NCI-H524 treated with DMSO at 0.1 percent for 48 hours (cell line): ENCODE measurements around the gene MPHOSPH9.

Experiments used
- DNase-seq: peaks from one replicate; lab custom pipeline; 2025; lab: John Stamatoyannopoulos, UW

MPHOSPH9 gene

GRCh38 chr12:123149501-123150274 lies 83.3 kb downstream of the MPHOSPH9 start:
- DNase-seq: no peak

GRCh38 chr12:123149088-123149487 lies 83.9 kb downstream of the MPHOSPH9 start:
- DNase-seq: no peak

DNA sequence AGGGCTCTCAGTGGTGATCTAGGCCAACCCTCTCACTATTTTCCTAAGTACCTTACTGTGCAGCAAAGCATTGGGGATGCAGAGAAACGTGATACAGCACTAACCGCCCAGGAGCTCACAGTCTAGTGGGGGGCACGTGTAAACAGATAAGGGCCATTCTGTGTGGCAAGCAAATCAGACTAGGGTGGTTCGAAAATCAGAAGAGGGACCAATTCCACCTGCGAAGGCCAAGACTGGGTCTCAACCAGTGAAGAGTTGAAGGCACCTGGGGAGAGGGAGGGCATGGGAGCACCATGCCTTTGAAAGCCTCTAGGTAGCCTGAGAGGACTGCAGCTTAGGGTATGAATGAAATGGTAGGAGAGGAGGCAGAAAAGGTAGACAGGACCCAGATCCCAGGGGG lies 84.3 kb downstream of the MPHOSPH9 start:
- no peak for DNase-seq

- no peak for DNase-seq
Measured at GRCh38 chr12:123148223-123148622, 84.7 kb downstream of the MPHOSPH9 start.

GRCh38 chr12:123145211-123145610 lies 87.7 kb downstream of the MPHOSPH9 start:
- no peak for DNase-seq

GRCh38 chr12:123143736-123144461 lies 89.0 kb downstream of the MPHOSPH9 start:
- DNase-seq: no peak

- no peak for DNase-seq
Measured at GRCh38 chr12:123142921-123143735, 89.8 kb downstream of the MPHOSPH9 start.

GRCh38 chr12:123142518-123142840 lies 90.5 kb downstream of the MPHOSPH9 start:
- no peak for DNase-seq

DNA sequence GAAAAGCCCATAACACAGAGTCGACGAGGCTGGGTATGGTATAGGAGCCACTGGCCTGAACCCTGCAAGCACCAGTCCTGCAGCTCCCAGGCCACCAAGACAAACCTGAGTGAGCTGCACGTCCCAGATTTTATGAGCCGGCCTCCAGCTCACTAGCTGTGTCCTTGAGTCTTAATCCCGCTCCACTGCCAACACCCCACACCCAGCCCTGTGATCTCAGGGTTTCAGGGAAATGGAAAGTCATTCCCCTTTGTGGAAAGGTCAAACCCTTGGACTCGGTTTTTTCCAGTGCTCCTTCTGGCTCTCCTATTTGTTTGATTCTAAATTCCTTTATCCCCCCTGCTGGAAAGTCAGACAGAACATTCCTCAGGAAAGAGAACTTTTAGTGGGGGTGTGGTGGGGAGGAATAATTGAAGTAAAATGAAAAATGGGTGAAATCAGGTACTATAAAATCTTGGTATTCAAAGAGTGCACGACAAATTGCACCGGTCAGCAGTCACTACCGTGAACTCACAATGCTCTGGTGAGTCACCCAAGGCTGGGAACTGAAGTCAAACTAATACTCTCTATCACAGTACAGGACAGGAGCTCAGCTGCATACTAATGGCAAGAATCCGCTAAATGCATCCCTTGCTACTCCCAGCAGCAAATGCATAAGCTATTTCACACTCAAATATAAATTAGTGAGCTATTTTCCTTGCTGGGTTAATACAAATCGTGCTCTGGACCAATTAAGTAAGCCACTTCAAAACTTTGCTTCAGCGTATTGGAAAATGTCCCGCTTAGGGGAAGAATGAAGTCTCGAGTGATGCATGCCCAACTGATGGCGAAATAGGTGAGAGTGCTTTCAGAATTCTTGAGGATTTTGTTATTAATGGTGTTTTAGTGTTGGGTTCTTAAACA lies 91.1 kb downstream of the MPHOSPH9 start:
- no peak for DNase-seq

GRCh38 chr12:123140676-123141614 lies 92.0 kb downstream of the MPHOSPH9 start:
- DNase-seq: no peak

DNA sequence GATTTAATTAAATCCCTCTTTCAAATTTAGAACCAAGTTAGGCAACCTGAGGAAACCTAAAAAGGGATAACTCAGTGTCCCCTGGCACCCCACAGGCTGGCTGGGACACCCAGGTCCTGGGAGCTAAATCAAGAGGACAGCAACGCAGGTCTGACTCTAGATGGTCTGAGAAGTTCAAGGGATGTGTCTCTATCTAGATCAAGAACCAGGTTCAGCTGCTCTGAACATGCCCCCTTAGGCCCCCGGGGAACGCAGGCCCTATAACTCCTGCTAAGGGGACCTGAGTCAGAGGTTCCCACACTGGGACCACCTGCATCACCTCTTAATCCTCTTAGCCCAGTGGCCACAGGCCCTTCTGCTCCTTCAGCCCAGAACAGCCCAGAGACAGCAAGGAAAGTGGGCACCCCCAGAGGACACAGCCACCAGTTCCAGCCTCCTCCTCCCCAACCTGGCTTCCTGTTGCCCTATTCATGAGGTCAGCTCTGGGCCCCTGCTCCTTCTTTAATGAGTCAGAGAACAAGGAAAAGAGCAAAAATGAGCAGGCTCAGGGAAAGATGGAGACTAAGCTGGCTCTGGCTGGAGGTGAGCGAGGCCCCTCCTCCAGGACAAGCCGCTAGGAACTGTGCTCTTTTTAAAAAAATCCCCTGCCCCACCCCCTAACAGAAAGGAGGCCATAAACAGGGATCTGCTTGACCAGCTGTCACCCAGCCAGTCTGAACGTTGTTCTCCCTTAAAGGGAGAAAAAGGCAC lies 92.8 kb downstream of the MPHOSPH9 start:
- DNase-seq: peak; percentile 45

DNA sequence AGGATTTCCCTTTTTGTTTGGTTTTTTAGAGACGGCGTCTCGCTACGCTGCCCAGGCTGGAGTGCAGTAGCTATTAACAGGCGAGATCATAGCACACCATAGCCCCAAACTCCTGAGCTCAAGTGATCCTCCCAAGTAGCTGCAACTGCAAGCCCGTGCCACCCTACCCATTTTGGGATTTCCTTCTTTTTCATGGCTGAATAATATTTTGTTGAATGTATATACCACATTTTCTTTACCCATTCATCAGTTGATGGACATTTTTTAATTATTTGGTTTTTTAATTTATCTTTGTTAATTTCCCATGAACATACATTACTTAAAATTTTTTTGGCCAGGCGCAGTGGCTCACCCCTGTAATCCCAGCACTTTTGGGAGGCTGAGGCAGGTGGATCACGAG lies 97.3 kb downstream of the MPHOSPH9 start:
- no peak for DNase-seq

- DNase-seq: no peak
Measured at GRCh38 chr12:123134826-123135225, 98.1 kb downstream of the MPHOSPH9 start.

DNA sequence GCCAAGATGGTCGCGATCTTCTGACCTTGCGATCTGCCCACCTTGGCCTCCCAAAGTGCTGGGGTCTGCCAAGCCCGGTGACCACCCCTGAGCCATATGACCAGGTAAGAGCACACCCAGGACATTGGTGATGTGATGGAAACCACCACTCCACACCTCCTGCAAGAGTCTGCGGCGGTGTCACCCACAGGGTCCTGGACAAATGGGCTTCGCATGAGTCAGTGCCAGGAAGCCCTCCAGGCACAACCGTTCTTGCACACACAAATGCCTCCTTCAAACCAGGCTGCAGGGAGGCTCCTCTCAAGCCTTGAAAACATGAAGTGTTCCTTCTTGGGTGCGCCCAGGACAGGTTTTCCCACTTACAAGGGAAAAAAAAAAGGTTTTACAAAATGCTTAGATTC lies 98.7 kb downstream of the MPHOSPH9 start:
- no peak for DNase-seq

DNA sequence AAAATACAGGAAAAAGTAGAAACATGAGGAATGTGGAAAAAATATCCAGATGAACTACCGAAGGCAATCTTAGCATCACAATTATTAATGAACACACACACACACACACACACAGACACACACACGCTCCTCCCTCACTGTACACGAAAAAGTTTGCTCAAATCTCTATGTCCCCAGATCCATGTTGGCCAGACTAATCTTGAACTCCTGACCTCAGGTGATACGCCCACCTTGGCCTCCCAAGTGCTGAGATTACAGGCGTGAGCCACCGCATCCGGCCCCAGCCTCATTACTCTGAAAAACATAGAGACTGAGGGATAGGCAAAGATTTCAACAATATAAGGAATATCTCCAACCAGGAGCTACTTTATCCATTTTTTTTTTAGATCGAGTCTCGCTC lies 99.2 kb downstream of the MPHOSPH9 start:
- no peak for DNase-seq

DNA sequence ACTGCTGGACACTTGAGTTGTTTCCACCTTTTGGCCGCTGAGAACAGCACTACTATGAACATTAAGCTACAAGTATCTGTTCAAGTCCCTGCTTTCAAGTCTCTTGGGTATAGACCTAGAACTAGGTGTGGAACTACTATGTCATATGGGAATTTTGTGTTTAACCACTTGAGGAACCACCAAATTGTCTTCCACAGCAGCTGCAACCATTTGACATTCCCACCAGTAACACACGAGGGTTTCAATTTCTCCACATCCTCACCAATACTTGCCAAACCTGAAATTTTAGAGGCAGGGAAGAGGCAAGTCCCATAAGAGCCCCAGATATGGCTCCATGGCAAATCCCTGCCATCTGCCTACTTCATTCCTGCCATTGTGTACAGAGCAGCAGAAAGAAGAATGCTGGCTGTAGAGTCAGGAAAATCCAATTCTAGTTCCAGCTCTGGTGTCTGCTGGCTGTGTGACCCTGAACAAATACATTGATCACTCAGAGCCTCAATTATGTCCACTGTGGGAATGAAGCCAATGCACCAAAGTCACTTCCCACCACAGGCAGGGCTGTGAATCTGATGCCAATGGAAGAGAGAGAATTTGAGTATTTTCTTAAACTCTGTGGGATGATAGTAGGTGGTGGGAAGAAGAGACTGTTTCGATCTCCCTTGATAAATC lies 99.9 kb downstream of the MPHOSPH9 start:
- DNase-seq: no peak

GRCh38 chr12:123131879-123132402 lies 101.0 kb downstream of the MPHOSPH9 start:
- DNase-seq: peak; percentile 44

DNA sequence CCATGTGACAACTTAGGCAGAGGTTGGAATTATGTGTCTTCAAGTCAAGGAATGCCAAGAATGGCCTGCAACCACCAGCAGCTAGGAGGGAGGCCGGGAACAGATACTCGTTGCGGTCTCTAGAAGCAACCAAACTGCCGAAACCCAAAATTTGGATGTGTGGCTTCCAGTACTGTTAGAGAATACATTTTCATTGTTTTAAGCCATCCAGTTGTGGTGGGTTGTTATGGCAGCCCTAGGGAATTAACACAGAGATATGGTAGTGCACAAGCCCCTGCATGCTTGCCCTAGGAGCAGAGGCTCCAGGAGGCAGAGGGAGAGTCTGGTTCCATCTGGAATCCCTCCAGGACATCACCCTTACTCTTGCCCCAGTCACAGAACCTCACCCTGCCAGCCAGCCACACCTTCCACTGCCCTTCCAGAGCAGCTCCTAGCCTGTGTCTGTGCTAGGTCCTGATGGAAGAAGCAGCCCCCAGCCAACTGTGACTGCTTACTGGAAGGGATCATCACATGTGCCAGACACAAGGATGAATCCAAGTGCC lies 101.6 kb downstream of the MPHOSPH9 start:
- no peak for DNase-seq

- no peak for DNase-seq
Measured at GRCh38 chr12:123129621-123130020, 103.3 kb downstream of the MPHOSPH9 start.
